ENCODE data around the gene HYCC1.
A peak's percentile ranks its signal among the peaks of the same experiment; 100 is the strongest.
"Not testable (repeated sequence)": the region's sequence is repeated elsewhere in the genome, so short reads cannot be mapped to it uniquely, and the experiment has no call there.

HYCC1 gene

DNA sequence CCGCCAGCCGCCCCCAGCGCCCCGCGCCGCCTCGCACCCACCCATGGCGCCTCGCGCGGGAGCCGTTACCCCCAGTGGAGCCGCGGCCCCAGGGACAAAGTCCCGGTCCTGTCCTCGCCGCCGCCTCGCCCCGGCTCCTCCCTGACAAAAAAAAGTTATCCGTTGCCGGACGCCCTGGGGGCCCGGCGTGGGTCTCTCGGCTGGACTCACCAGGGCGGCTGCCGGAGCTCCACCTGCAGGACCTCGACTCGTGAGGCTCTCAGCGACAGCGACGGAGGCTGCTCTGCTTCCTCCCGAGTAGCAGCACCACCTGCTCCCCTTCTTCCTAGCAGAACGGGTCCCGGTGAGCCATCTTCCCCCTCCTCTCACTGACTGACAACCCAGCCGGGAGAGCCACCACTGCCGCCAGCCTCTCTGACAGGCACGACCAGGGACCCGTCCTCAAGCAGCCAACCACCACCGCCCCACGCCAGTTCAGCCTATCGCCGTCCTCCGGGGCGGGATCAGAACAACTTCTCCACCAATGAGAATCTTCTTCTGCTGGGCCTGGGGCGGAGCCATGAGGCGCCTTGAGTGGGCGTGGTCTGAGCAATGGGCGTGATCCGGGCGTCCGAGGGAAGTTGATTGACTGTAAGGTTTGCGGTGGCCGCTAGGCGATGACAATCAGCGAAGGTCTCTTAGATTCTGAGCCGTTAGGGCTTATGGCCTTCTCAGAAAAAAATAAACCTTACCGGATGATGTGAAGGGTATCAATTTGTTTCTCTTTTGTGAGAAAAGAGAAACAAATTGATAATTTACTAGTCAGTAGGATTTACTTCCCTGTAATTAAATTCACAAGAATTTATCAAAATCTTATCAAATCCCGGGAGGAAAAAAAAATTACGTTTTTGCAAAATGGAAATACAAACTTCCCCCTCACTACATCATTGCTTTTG, at the start of gene HYCC1:
Gene HYCC1, minus strand, starts transcription at position 416 of the 935 bp plus-strand sequence. CDS start 23,019 bp downstream, outside the sequence.
- DNase-seq: peak; percentile 100

- DNase-seq: no peak
Measured at GRCh38 chr7:23062452-23062851, 48.5 kb upstream of the HYCC1 start.

DNA sequence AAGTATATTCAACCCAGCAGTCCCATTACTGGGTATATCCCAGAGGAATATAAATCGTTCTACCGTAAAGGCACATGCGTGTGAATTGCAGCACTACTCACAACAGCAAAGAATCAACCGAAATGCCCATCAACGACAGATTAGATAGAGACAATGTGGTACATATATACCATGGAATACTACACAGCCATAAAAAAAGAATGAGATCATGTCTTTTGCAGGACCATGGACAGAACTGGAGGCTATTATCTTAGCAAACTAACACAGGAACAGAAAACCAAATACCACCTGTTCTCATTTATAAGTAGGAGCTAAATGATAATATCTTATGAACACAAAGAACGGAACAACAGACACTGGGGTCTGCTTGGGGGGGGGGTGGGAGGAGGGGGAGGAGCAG, 47.4 kb upstream of the HYCC1 start:
- DNase-seq: no peak

- DNase-seq: peak; percentile 20
Measured at GRCh38 chr7:23058408-23059096, 44.6 kb upstream of the HYCC1 start.

DNA sequence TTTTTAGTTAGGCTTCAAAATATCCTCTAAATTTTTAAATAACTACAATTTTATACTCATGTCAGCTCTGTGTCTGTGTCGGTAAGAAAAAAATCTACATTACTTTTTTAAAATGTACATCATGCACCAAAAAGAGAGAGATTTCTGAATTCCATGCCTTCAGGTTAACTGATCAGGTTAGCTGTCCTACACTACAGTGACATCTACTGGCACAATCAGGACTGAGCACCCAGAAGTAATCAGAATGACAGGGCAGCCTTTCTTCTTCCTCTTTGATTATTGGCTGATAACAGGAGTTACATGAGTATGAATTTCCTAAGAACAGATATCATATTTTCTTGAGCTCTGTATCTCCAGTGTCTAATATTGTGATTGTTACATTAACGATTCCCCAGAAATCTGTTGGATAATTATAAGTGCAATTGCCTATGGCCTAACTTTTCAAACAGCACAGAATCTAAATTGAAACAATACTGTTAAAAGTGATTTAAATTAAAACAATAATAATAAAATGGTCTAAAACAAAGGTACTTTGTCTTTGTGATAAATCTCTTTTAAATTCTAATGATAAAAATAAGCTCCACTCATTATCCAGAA, 41.8 kb upstream of the HYCC1 start:
- DNase-seq: peak; percentile 38

DNA sequence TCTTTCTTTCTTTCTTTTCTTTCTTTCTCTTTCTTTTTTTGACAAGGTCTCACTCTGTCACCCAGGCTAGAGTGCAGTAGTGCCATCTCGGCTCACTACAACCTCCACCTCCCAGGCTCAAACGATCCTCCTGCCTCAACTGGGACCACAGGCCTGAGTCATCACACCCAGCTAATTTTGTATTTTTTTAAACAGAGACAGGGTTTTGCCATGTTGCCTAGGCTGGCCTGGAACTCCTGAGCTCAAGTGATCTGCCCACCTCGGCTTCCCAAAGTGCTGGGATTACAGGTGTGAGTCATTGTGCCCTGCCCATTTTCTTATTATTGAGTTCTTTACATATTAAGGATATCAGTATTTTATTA, 37.2 kb upstream of the HYCC1 start:
- not testable (repeated sequence) for DNase-seq

- not testable (repeated sequence) for DNase-seq
Measured at GRCh38 chr7:23046336-23046735, 32.4 kb upstream of the HYCC1 start.

DNA sequence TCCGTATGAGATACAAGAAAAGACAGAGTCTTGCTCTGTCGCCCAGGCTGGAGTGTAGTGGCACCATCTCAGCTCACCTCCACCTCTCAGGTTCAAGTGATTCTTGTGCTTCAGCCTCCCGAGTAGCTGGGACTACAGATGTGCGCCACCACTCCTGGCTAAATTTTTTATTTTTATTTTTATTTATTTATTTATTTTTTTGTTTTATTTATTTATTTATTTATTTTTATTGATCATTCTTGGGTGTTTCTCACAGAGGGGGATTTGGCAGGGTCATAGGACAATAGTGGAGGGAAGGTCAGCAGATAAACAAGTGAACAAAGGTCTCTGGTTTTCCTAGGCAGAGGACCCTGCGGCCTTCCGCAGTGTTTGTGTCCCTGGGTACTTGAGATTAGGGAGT, 31.2 kb upstream of the HYCC1 start:
- DNase-seq: not testable (repeated sequence)

DNA sequence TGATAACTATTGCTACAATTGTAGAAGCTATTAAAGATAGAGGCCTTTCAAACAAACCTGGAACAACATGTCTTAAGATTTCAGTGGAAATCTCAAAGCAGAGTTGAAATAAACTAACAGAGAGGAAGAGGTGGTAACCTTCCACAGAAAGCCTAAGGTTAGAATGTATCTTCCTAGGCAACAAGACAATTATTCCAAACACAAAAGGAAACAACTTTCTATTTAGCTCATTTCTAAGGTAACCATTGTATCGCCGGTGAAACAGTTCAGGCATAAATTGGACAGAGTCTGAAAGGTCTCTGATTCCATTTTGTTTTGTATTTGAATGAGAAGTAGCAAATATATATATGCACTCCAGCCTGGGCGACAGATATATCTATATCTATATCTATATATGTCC, 30.7 kb upstream of the HYCC1 start:
- DNase-seq: no peak

- no peak for DNase-seq
Measured at GRCh38 chr7:23043441-23043840, 29.5 kb upstream of the HYCC1 start.

- DNase-seq: not testable (repeated sequence)
Measured at GRCh38 chr7:23039674-23040073, 25.7 kb upstream of the HYCC1 start.

DNA sequence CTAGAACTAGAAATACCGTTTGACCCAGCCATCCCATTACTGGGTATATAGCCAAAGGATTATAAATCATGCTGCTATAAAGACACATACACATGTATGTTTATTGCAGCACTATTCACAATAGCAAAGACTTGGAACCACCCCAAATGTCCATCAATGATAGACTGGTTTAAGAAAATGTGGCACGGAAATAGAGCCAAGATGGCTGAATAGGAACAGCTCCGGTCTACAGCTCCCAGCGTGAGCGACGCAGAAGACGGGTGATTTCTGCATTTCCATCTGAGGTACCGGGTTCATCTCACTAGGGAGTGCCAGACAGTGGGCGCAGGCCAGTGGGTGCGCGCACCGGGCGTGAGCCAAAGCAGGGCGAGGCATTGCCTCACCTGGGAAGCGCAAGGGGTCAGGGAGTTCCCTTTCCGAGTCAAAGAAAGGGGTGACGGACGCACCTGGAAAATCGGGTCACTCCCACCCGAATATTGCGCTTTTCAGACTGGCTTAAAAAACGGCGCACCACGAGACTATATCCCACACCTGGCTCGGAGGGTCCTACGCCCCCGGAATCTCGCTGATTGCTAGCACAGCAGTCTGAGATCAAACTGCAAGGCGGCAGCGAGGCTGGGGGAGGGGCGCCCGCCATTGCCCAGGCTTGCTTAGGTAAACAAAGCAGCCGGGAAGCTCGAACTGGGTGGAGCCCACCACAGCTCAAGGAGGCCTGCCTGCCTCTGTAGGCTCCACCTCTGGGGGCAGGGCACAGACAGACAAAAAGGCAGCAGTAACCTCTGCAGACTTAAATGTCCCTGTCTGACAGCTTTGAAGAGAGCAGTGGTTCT, 21.8 kb upstream of the HYCC1 start:
- not testable (repeated sequence) for DNase-seq

GRCh38 chr7:23027261-23027660, 13.3 kb upstream of the HYCC1 start:
- no peak for DNase-seq

DNA sequence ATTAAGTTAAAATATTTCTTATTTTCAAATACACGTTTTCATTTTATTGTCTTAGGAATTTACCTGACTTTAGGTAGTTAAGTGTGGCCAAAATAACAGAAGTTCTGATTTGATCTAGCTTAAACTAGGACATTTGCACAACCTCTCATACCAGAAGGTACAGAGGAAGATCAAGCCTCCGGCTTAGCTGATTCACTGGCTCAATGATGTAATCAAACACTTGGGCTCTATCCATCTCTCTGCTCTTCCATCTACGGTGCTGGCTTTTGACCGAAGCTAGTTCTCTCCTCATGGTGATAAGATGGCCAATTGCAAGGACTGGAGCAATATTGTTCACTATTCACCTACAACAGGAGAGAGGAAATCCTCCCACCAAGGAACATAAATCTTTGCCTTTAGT, 12.2 kb upstream of the HYCC1 start:
- no peak for DNase-seq

DNA sequence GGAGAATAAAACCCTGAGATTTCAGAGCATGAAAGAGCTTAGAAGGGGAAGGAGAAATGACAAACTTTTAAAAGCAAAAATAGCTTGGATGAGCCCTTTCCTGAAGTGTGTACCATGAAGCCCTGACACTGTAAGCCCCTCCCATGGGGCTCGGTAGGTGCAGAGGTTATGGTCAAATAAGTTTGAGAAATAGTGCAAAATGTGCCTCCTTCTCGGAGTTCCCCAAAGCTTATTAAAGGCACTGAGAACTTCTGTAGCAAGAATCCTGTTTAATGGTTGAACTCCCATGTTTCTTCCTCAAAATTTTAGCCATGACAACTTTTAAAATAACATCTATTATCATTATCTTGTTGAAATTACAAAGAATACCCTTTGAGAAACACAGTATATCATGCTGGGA, 10.5 kb upstream of the HYCC1 start:
- no peak for DNase-seq

GRCh38 chr7:23022851-23023250, 8.9 kb upstream of the HYCC1 start:
- DNase-seq: no peak

DNA sequence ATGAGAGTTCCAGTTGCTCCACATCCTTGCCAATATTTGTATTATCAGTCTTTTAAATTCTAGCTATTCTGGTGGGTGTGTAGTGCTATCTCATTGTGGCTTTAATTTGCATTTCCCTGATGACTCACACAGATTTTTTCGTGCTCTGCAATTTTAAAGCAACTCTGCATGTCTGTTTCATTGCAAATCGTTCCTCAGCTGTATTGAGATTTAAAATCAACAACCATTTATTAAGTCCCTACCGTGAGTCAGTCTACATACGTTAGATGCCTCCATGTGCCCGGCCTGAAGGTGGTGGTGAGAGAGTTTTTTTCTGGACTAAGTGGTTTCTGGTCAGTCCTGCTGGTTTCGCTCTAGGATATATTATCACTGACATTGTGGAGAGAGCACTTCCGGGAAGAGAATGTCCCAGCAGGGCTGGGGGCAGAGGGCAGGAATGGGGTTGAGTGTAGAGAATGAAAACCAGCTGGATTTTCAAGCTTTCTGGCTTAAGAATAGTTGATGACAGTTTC, 8.4 kb upstream of the HYCC1 start:
- no peak for DNase-seq

- DNase-seq: no peak
Measured at GRCh38 chr7:23021596-23021995, 7.7 kb upstream of the HYCC1 start.

DNA sequence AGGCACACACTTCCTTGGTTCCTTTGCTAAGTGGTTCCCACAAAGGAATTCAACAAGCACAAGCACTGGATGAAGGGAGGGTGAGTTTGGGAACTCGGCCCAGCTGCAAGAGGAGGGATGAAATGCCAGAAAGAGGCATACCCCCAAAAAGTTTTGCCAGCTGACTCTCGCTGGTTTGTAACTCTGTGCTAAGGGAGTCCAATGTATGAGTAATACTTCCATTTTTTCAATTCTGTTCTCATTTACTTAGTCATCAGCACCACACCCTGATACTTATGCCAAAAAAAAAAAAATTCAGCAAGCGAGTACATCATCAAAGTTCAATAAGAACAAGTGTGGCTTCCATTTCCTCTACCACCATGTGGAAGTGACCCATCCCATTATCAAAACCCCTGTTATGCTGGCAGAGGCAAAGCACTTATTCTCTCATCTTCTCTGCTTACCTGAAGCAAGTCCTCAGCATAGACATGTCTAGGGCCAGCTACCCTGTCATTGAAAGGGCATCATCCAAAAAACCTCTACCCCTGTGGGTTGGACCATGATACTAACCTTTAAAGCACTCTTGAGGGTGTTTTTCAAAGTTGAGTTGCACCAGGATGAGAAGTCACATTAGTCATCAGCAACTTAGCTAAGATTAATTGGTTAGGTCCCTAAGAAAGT, 6.9 kb upstream of the HYCC1 start:
- no peak for DNase-seq

- DNase-seq: no peak
Measured at GRCh38 chr7:23018750-23019149, 4.8 kb upstream of the HYCC1 start.

DNA sequence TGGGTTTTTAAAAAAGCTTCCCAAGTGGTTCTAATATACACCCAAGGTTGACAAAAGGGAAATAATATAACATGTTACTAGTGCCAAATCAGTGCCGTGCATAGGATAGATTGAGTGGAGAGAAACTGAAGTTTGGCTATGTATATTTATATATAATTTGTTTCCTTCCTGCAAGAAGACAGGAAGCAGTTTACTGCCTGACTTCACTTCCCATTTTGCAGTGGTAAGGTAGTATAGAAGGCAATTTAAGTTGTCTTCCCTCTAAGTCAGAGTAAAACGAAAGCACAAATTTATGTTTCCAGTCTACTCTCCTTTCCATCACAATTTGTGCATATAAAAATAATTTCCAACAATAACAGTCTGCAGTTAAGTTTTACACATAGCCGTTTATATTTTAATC, 3.4 kb upstream of the HYCC1 start:
- DNase-seq: no peak
